ENCODE measurements around the gene SMARCA2.

Gene SMARCA2

DNA sequence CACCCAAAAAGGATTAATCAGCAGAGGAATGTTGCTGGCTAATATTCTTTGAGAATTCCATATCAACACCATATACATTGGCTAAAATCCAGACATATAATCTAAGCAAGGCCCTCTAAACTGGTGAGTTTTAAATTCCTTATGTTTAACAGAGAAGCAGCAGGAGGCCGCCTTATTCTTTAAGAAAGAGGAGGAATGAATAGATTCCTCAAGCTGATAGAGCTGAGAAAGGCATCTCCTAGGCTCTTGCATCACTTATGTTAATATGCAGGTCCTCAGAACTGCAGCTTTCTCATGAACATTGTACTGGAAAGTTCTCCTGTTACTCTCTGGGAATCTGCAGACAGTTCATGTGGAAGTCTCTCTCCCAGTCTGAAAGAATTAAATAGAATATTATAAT lies 20.1 kb upstream of the SMARCA2 start:
- TF ChIP-seq FOXP2 (optimal IDR thresholded peaks at IDR 0.05; ENCODE audit: borderline replicate concordance, extremely low read depth, extremely low read length, insufficient read depth) (no peak), TAF1 (IDR thresholded peaks at IDR 0.05; ENCODE audit: borderline replicate concordance, insufficient read depth, low read length) (no peak), SIN3A (IDR thresholded peaks at IDR 0.05; ENCODE audit: borderline replicate concordance, insufficient read depth, low read length) (no peak), POLR2AphosphoS5 (IDR thresholded peaks at IDR 0.05; ENCODE audit: low read depth, low read length) (no peak)
- TF ChIP-seq, protein P1, sequence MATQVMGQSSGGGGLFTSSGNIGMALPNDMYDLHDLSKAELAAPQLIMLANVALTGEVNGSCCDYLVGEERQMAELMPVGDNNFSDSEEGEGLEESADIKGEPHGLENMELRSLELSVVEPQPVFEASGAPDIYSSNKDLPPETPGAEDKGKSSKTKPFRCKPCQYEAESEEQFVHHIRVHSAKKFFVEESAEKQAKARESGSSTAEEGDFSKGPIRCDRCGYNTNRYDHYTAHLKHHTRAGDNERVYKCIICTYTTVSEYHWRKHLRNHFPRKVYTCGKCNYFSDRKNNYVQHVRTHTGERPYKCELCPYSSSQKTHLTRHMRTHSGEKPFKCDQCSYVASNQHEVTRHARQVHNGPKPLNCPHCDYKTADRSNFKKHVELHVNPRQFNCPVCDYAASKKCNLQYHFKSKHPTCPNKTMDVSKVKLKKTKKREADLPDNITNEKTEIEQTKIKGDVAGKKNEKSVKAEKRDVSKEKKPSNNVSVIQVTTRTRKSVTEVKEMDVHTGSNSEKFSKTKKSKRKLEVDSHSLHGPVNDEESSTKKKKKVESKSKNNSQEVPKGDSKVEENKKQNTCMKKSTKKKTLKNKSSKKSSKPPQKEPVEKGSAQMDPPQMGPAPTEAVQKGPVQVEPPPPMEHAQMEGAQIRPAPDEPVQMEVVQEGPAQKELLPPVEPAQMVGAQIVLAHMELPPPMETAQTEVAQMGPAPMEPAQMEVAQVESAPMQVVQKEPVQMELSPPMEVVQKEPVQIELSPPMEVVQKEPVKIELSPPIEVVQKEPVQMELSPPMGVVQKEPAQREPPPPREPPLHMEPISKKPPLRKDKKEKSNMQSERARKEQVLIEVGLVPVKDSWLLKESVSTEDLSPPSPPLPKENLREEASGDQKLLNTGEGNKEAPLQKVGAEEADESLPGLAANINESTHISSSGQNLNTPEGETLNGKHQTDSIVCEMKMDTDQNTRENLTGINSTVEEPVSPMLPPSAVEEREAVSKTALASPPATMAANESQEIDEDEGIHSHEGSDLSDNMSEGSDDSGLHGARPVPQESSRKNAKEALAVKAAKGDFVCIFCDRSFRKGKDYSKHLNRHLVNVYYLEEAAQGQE (IDR thresholded peaks at IDR 0.05; ENCODE audit: insufficient read depth in 1 of 2, low read depth in 2 of 2, low read length in 2 of 2) = no peak

DNA sequence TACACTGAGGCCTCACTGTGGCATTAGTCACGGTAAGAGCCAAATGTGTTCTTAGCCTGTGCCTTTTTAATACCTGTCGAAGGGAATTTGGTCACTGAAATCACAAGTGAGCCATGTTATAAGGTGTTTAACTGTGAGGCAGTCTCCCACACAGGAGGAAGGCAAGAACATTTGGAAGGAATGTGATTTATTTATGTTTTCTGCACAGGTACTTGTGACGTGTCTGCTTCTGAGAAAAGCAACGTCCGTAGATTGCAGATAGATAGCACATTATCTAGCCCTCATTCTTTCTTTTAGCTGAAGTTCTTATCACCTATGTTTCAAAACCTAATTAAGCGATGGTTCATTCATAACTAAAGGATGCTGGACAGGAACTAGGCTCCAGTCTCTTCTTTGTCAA lies 19.0 kb upstream of the SMARCA2 start:
- TF ChIP-seq POLR2AphosphoS5 (IDR thresholded peaks at IDR 0.05; ENCODE audit: low read depth, low read length) = no peak
- TF ChIP-seq SIN3A (IDR thresholded peaks at IDR 0.05; ENCODE audit: borderline replicate concordance, insufficient read depth, low read length) = no peak
- TF ChIP-seq, protein P1 (IDR thresholded peaks at IDR 0.05; ENCODE audit: insufficient read depth in 1 of 2, low read depth in 2 of 2, low read length in 2 of 2) = no peak
- TF ChIP-seq TAF1 (IDR thresholded peaks at IDR 0.05; ENCODE audit: borderline replicate concordance, insufficient read depth, low read length) = no peak
- TF ChIP-seq FOXP2 (optimal IDR thresholded peaks at IDR 0.05; ENCODE audit: borderline replicate concordance, extremely low read depth, extremely low read length, insufficient read depth) = no peak

DNA sequence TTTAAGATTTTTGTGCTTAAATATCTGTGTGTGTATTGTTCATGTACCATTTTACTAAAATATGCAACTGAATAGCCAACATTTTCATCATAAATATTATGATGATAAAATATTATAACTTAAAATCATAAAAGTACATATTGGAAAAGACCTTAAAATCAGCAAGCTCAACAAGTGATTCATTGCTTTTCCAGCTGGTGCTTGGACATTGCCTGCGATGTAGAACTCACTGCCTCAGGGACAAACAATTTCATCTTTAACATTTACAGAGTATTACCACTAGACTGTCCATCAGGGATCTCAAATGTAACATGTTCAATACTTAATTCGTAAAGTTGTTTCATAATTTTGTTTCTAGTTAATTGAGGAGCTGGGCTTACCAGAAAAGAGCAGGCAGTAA lies 17.5 kb upstream of the SMARCA2 start:
- no peak for TF ChIP-seq FOXP2 (optimal IDR thresholded peaks at IDR 0.05; ENCODE audit: borderline replicate concordance, extremely low read depth, extremely low read length, insufficient read depth)
- TF ChIP-seq, protein P1 (IDR thresholded peaks at IDR 0.05; ENCODE audit: insufficient read depth in 1 of 2, low read depth in 2 of 2, low read length in 2 of 2) = no peak
- no peak for TF ChIP-seq SIN3A (IDR thresholded peaks at IDR 0.05; ENCODE audit: borderline replicate concordance, insufficient read depth, low read length)
- no peak for TF ChIP-seq TAF1 (IDR thresholded peaks at IDR 0.05; ENCODE audit: borderline replicate concordance, insufficient read depth, low read length)
- no peak for TF ChIP-seq POLR2AphosphoS5 (IDR thresholded peaks at IDR 0.05; ENCODE audit: low read depth, low read length)

DNA sequence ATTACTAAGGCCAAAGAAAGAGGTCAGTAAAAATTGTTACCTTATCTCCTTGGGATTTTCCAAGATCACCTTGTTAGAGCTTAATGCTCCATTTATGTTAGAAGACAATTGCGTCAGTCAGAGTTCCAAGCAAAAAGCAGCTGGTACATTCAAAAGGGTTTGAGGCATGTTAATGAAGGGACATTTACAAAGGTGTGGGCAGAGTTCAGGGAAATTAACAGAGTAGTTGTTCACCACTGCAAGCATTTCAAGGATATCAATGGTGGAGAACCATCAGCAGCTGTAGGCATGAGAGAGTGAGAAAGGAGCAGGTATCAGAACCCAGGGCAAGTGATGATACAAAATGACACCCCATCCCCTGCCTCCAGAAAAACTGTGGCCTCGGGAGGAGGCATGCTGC lies 17.0 kb upstream of the SMARCA2 start:
- TF ChIP-seq POLR2AphosphoS5 (IDR thresholded peaks at IDR 0.05; ENCODE audit: low read depth, low read length) = no peak
- TF ChIP-seq, protein P1 (IDR thresholded peaks at IDR 0.05; ENCODE audit: insufficient read depth in 1 of 2, low read depth in 2 of 2, low read length in 2 of 2) = no peak
- TF ChIP-seq SIN3A (IDR thresholded peaks at IDR 0.05; ENCODE audit: borderline replicate concordance, insufficient read depth, low read length) = no peak
- TF ChIP-seq TAF1 (IDR thresholded peaks at IDR 0.05; ENCODE audit: borderline replicate concordance, insufficient read depth, low read length) = no peak
- no peak for TF ChIP-seq FOXP2 (optimal IDR thresholded peaks at IDR 0.05; ENCODE audit: borderline replicate concordance, extremely low read depth, extremely low read length, insufficient read depth)

DNA sequence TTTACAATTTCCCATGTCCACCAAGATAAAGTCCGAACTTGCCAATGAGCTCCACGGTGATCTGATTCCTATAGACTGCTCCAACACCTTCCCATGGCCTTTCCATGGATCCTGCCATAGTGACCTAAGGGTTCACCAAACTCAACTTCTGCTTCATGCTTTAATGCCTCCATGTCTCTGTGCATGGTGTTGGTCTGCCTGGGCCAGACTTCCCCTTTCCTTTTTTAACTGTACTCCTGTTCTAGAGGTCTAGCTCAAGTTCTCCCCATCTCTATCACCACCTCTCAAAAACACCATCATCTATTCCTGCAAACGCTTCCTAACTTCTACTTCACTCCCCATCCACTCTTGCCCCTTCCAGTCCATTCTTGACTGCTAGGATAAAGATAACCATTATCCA lies 14.8 kb upstream of the SMARCA2 start:
- no peak for TF ChIP-seq POLR2AphosphoS5 (IDR thresholded peaks at IDR 0.05; ENCODE audit: low read depth, low read length)
- no peak for TF ChIP-seq SIN3A (IDR thresholded peaks at IDR 0.05; ENCODE audit: borderline replicate concordance, insufficient read depth, low read length)
- no peak for TF ChIP-seq TAF1 (IDR thresholded peaks at IDR 0.05; ENCODE audit: borderline replicate concordance, insufficient read depth, low read length)
- no peak for TF ChIP-seq FOXP2 (optimal IDR thresholded peaks at IDR 0.05; ENCODE audit: borderline replicate concordance, extremely low read depth, extremely low read length, insufficient read depth)
- TF ChIP-seq, protein P1 (IDR thresholded peaks at IDR 0.05; ENCODE audit: insufficient read depth in 1 of 2, low read depth in 2 of 2, low read length in 2 of 2) = no peak
